SK-N-SH treated with all-trans-retinoic acid at 6 μM for 48 hours (cell line): ENCODE data around the gene ZFP3.

Experiments
- PPARA ChIP-seq: fragments of 250-450 bp; sonication (Bioruptor Pico); IDR thresholded peaks from 2 replicates; pipeline ENCODE4 v1.5.0; 2020; ENCODE audit warnings: mild to moderate bottlenecking, borderline replicate concordance
- TCF4 ChIP-seq: fragments of 250-450 bp; sonication (Bioruptor Pico); IDR thresholded peaks from 2 replicates; pipeline ENCODE4 v1.8.0; 2021; ENCODE audit warnings: mild to moderate bottlenecking, moderate library complexity, borderline replicate concordance
- ZFP3 ChIP-seq: fragments of 250-450 bp; sonication (Bioruptor Pico); IDR thresholded peaks from 2 replicates; pipeline ENCODE4 v1.5.0; 2020; ENCODE audit warnings: mild to moderate bottlenecking, moderate library complexity
- ZFP30 ChIP-seq: fragments of 450-650 bp; formaldehyde crosslinking; IDR thresholded peaks from 2 replicates; pipeline ENCODE4 v1.5.0; 2022; ENCODE audit warnings: mild to moderate bottlenecking, moderate library complexity

DNA sequence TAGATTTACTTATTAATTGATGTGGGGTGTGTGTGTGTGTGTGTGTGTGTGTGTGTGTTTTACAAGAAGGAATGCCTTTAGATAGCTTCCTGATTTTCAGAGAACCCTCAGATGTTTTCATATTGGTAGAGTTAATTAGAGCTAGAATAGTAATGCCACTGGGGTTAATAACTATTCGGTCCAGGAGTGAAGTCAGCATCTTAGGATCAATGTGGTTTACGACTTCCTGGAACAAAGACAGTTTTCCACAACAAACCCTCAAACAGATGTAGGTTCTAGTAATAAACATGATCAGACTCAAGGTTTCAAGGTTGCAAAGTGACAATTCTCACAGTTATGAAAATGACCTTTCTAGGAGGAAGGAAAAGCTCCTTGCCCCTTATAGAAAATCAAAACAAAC lies 30.8 kb upstream of the ZFP3 start:
- TF ChIP-seq ZFP30 (CRISPR knock-in tag) (no peak), TCF4 (CRISPR knock-in tag) (no peak), ZFP3 (CRISPR knock-in tag) (no peak), PPARA (CRISPR knock-in tag) (no peak)
